Adipocyte (in vitro differentiated cells): ENCODE measurements around the gene UROC1.

Source experiments
- DNase-seq: peaks from one replicate; pipeline ENCODE4 v3.0.0-alpha.2; 2015; ENCODE audit warnings: low read depth
- H3K27me3 ChIP-seq: replicated peaks from 2 replicates; pipeline ENCODE4 v1.7.0; 2013; ENCODE audit warnings: mild to moderate bottlenecking, low read length, moderate library complexity; ENCODE audit not compliant: control insufficient read depth, insufficient read depth
- H3K36me3 ChIP-seq: 2 replicates; pipeline ENCODE4 v1.7.0; 2013; ENCODE audit warnings: low read length, mild to moderate bottlenecking, moderate library complexity; ENCODE audit not compliant: control insufficient read depth, insufficient read depth, severe bottlenecking
- H3K4me1 ChIP-seq: 2 replicates; pipeline ENCODE4 v1.7.0; 2013; ENCODE audit warnings: mild to moderate bottlenecking, low read length, moderate library complexity; ENCODE audit not compliant: control insufficient read depth, insufficient read depth
- H3K4me3 ChIP-seq: 2 replicates; pipeline ENCODE4 v1.7.0; 2013; ENCODE audit warnings: mild to moderate bottlenecking, low read length, moderate library complexity
- H3K9ac ChIP-seq: 2 replicates; pipeline ENCODE4 v1.7.0; 2013; ENCODE audit warnings: mild to moderate bottlenecking, low read length, moderate library complexity
- H3K9me3 ChIP-seq: 2 replicates; pipeline ENCODE4 v1.7.0; 2013; ENCODE audit warnings: mild to moderate bottlenecking, low read length, moderate library complexity; ENCODE audit not compliant: control insufficient read depth

The UROC1 gene

GRCh38 chr3:126480206-126480605 lies 37.4 kb downstream of the UROC1 start:
- H3K4me3 ChIP-seq, result no peak overlapping the region
- DNase-seq, result no peak
- H3K9ac ChIP-seq, result no peak overlapping the region

GRCh38 chr3:126479642-126480041 lies 37.9 kb downstream of the UROC1 start:
- no peak overlapping the region for H3K4me3 ChIP-seq
- no peak for DNase-seq
- H3K4me1 ChIP-seq, result peaks cover 13% of the 10 kb centered on the region
- H3K9ac ChIP-seq, result no peak overlapping the region
- peaks cover 3% of the 10 kb centered on the region for H3K27me3 ChIP-seq
- H3K36me3 ChIP-seq, result no peaks in the 10 kb centered on the region
- no peaks in the 10 kb centered on the region for H3K9me3 ChIP-seq

More at GRCh38 chr3:126480206-126480605, 37.4 kb downstream of the UROC1 start:
- H3K36me3 ChIP-seq, result no peaks in the 10 kb centered on the region
- H3K9me3 ChIP-seq, result no peaks in the 10 kb centered on the region
- H3K4me1 ChIP-seq, result peaks cover 13% of the 10 kb centered on the region
- peaks cover 3% of the 10 kb centered on the region for H3K27me3 ChIP-seq

- Histone ChIP-seq H3K27me3 (peaks cover 3% of the 10 kb centered on the region), H3K9me3 (no peaks in the 10 kb centered on the region), H3K36me3 (no peaks in the 10 kb centered on the region), H3K9ac (no peak overlapping the region), H3K4me1 (peaks cover 20% of the 10 kb centered on the region), H3K4me3 (no peak overlapping the region)
- no peak for DNase-seq
These were observed 38.8 kb downstream of the UROC1 start for GRCh38 chr3:126478581-126479310.

GRCh38 chr3:126477061-126477380 lies 40.6 kb downstream of the UROC1 start:
- Histone ChIP-seq H3K4me1 (peaks cover 35% of the 10 kb centered on the region), H3K9ac (no peak overlapping the region), H3K9me3 (no peaks in the 10 kb centered on the region), H3K4me3 (no peak overlapping the region), H3K27me3 (no peaks in the 10 kb centered on the region), H3K36me3 (no peaks in the 10 kb centered on the region)
- no peak for DNase-seq

- Histone ChIP-seq H3K4me3 (peak overlapping the region; percentile 97), H3K36me3 (peaks cover 2% of the 10 kb centered on the region), H3K9me3 (no peaks in the 10 kb centered on the region), H3K4me1 (peaks cover 36% of the 10 kb centered on the region), H3K27me3 (no peaks in the 10 kb centered on the region), H3K9ac (peak overlapping the region; percentile 95)
- DNase-seq, result no peak
These were observed 41.2 kb downstream of the UROC1 start for GRCh38 chr3:126476166-126477060.

- Histone ChIP-seq H3K4me3 (peak within 1 kb of the TSS; percentile 97), H3K4me1 (peaks cover 36% of the 10 kb centered on the region), H3K36me3 (peaks cover 10% of the 10 kb centered on the region), H3K9me3 (no peaks in the 10 kb centered on the region), H3K9ac (peak within 1 kb of the TSS; percentile 95), H3K27me3 (no peaks in the 10 kb centered on the region)
- peak; percentile 97 for DNase-seq
These were observed 42.0 kb downstream of the UROC1 start, which contains the start of gene ZXDC for GRCh38 chr3:126475413-126476114. TSS of gene ZXDC (minus strand) at chr3:126475891. CDS start at chr3:126475865, 26 bp downstream.

GRCh38 chr3:126474498-126475412 lies 42.8 kb downstream of the UROC1 start:
- Histone ChIP-seq H3K9me3 (no peaks in the 10 kb centered on the region), H3K4me3 (peak overlapping the region; percentile 93), H3K36me3 (peaks cover 18% of the 10 kb centered on the region), H3K4me1 (peaks cover 36% of the 10 kb centered on the region), H3K27me3 (no peaks in the 10 kb centered on the region), H3K9ac (peak overlapping the region; percentile 91)
- no peak for DNase-seq

GRCh38 chr3:126473292-126474168 lies 44.0 kb downstream of the UROC1 start:
- Histone ChIP-seq H3K4me1 (peaks cover 36% of the 10 kb centered on the region), H3K9ac (peak overlapping the region; percentile 91), H3K36me3 (peaks cover 31% of the 10 kb centered on the region), H3K9me3 (no peaks in the 10 kb centered on the region), H3K27me3 (no peaks in the 10 kb centered on the region), H3K4me3 (peak overlapping the region; percentile 93)
- no peak for DNase-seq

GRCh38 chr3:126472277-126473006 lies 45.1 kb downstream of the UROC1 start:
- Histone ChIP-seq H3K9me3 (no peaks in the 10 kb centered on the region), H3K9ac (peak overlapping the region; percentile 91), H3K4me3 (peak overlapping the region; percentile 93), H3K27me3 (no peaks in the 10 kb centered on the region), H3K4me1 (peaks cover 42% of the 10 kb centered on the region), H3K36me3 (peaks cover 41% of the 10 kb centered on the region)
- peak; percentile 51 for DNase-seq
